Lung (tissue), 12 donors: ENCODE data around the gene CX3CR1. TPM values are rescaled to one million over a fixed set of nuclear protein-coding genes. Genes with fewer than 3 reads are reported as not detected.

Source experiments
- ATAC-seq: fragments of 200-7000 bp; cut with Tn5 transposase; one replicate; pipeline ENCODE4 v1.9.1; 2020; ENCODE audit warnings: moderate number of reproducible peaks; ENCODE audit not compliant: insufficient read depth, low FRiP score
- DNase-seq, 3 donors: peaks; one replicate each; pipeline ENCODE4 v3.0.0-alpha.2; 2013 to 2017
- H3K27ac ChIP-seq, 2 donors: one replicate each; pipeline ENCODE4 v1.5.1; 2013; ENCODE audit warnings: mild to moderate bottlenecking in 2 of 2, moderate library complexity in 2 of 2, control low read depth in 1 of 2, inconsistent platforms in 1 of 2, low read depth in 1 of 2, low read length in 1 of 2
- H3K27me3 ChIP-seq, 3 donors: one replicate each; pipeline ENCODE4 v1.5.1; 2013; ENCODE audit warnings: low read length in 2 of 3; ENCODE audit not compliant: control insufficient read depth in 3 of 3, insufficient read depth in 3 of 3
- H3K36me3 ChIP-seq, 4 donors: one replicate each; pipeline ENCODE4 v1.5.1; 2013; ENCODE audit warnings: low read length in 4 of 4, mild to moderate bottlenecking in 1 of 4, moderate library complexity in 1 of 4; ENCODE audit not compliant: control insufficient read depth in 4 of 4, insufficient read depth in 4 of 4
- H3K4me1 ChIP-seq, 5 donors: one replicate each; pipeline ENCODE4 v1.5.1; 2013; ENCODE audit warnings: low read length in 5 of 5, mild to moderate bottlenecking in 2 of 5, moderate library complexity in 1 of 5; ENCODE audit not compliant: control insufficient read depth in 5 of 5, insufficient read depth in 5 of 5
- H3K4me3 ChIP-seq: one replicate; pipeline ENCODE4 v1.5.1; 2013; ENCODE audit warnings: mild to moderate bottlenecking, control low read depth, moderate library complexity
- H3K9ac ChIP-seq, 2 donors: one replicate each; pipeline ENCODE4 v1.5.1; 2013; ENCODE audit warnings: low read length in 2 of 2, control low read depth in 1 of 2; ENCODE audit not compliant: insufficient read depth in 1 of 2
- H3K9me3 ChIP-seq, 4 donors: one replicate each; pipeline ENCODE4 v1.5.1; 2013; ENCODE audit warnings: low read length in 3 of 4, mild to moderate bottlenecking in 1 of 4, moderate library complexity in 1 of 4; ENCODE audit not compliant: control insufficient read depth in 4 of 4, insufficient read depth in 3 of 4
- WGBS, 2 donors: extraction: QIAGEN DNeasy Blood & Tissue Kit; methylation state at CpG; one replicate each; pipeline ENCODE4 v1.1.7; 2013; 5-methylcytosine and 5-hydroxymethylcytosine counted together
- polyA plus RNA-seq, 2 donors: library from polyadenylated mRNA; stranded (reverse); fragments of 200-250 nt; gene quantifications; one replicate each; pipeline ENCODE4 v1.2.1, GENCODE V29; 2013
- total RNA-seq, 2 donors: library from RNA; depleted of rRNA in 1 of 2; stranded (reverse); fragments of >200 nt in 1 of 2; gene quantifications; one replicate each; pipeline ENCODE4 v1.2.1, GENCODE V29; 2014 to 2021
- TF ChIP-seq, protein P1 (sequence below): IDR thresholded peaks from 2 replicates; pipeline ENCODE4 v1.5.1; 2012; ENCODE audit warnings: mild to moderate bottlenecking; ENCODE audit errors: control extremely low read depth, extremely low read depth
- donor health status: control.
- donor health status: control.
- donor health status: Bipolar disorder and iron deficiency.
- donor health status: healthy.
- donor health status: DM: yes; HTN: yes; CAD: no.

Gene CX3CR1
- total and polyA plus RNA-seq, 4 donors = 0.20 to 5.0 (median 3.6) TPM

GRCh38 chr3:39219702-39220101 lies 60.1 kb downstream of the CX3CR1 start:
- WGBS, 2 donors = 82 to 96% methylated on average over 3 of the region's 3 CpGs
- Histone ChIP-seq H3K27me3 (no peaks in the 10 kb centered on the region), H3K4me3 (no peak overlapping the region), H3K4me1 (peaks cover 0 to 3% (median 0%) of the 10 kb centered on the region in 5 donors), H3K36me3 (no peaks in the 10 kb centered on the region), H3K9ac (no peak overlapping the region), H3K27ac (no peak overlapping the region), H3K9me3 (no peaks in the 10 kb centered on the region)
- TF ChIP-seq, protein P1, sequence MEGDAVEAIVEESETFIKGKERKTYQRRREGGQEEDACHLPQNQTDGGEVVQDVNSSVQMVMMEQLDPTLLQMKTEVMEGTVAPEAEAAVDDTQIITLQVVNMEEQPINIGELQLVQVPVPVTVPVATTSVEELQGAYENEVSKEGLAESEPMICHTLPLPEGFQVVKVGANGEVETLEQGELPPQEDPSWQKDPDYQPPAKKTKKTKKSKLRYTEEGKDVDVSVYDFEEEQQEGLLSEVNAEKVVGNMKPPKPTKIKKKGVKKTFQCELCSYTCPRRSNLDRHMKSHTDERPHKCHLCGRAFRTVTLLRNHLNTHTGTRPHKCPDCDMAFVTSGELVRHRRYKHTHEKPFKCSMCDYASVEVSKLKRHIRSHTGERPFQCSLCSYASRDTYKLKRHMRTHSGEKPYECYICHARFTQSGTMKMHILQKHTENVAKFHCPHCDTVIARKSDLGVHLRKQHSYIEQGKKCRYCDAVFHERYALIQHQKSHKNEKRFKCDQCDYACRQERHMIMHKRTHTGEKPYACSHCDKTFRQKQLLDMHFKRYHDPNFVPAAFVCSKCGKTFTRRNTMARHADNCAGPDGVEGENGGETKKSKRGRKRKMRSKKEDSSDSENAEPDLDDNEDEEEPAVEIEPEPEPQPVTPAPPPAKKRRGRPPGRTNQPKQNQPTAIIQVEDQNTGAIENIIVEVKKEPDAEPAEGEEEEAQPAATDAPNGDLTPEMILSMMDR = no peak
- ATAC-seq (no peak), DNase-seq (no peak)

DNA sequence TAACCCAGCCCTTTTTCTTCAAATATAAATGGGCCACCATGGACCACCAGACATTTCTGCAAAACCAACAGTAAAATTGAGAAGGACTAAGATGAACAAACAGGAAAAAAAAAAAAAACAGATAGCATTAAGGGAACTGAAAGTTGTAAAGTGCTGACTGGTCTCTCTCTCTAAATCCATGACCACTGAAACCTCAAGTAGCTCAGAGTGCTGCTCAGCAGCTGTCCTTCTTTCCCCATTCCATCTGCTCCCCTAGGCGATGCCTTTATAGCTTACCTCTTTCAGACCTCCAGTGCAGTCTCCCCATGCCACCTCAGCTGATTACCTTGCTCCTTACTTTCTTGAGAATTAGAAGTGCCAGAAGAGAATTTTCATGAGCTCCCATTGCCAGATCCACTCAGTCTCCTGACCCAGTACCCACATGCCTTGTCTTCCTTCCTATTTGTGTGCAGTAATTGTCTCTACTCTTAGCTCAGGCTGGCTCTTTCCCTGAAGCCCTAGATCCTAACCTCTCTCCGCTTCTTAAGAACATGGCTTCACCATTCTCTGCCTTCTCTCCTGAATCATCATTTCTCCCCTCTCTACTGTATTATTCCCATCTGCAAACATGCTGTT lies 63.6 kb downstream of the CX3CR1 start:
- peaks cover 0 to 3% (median 0%) of the 10 kb centered on the region in 5 donors for H3K4me1 ChIP-seq
- no peak overlapping the region for H3K27ac ChIP-seq
- no peak for ATAC-seq
- no peak overlapping the region for H3K9ac ChIP-seq
- no peaks in the 10 kb centered on the region for H3K9me3 ChIP-seq
- no peak for DNase-seq
- TF ChIP-seq, protein P1 = no peak
- H3K36me3 ChIP-seq = no peaks in the 10 kb centered on the region
- H3K27me3 ChIP-seq = no peaks in the 10 kb centered on the region
- no peak overlapping the region for H3K4me3 ChIP-seq
- WGBS, 2 donors = 68 to 75% methylated on average over 2 of the region's 2 CpGs

- H3K4me3 ChIP-seq = no peak overlapping the region
- no peak for DNase-seq
- TF ChIP-seq, protein P1 = no peak
- no peak overlapping the region for H3K9ac ChIP-seq
- H3K4me1 ChIP-seq = no peaks in the 10 kb centered on the region
- H3K9me3 ChIP-seq = no peaks in the 10 kb centered on the region
- no peak for ATAC-seq
- WGBS, 2 donors = 58 to 72% methylated on average over 2 of the region's 2 CpGs
- no peak overlapping the region for H3K27ac ChIP-seq
- no peaks in the 10 kb centered on the region for H3K36me3 ChIP-seq
- no peaks in the 10 kb centered on the region for H3K27me3 ChIP-seq
These were observed 66.2 kb downstream of the CX3CR1 start for GRCh38 chr3:39213613-39214012.

Other genes starting within 250 kb of the CX3CR1 start
- gene SCN11A, start 228.1 kb downstream of the CX3CR1 start, total RNA-seq = under 1 TPM; 0.12 to 0.60 TPM
- under 1 TPM; 0.04 to 0.06 TPM for gene SCN11A, start 228.1 kb downstream of the CX3CR1 start, polyA plus RNA-seq
- 10 to 100 TPM; 24.1 to 58.8 TPM for gene WDR48, start 228.0 kb downstream of the CX3CR1 start, total RNA-seq
- gene WDR48, start 228.0 kb downstream of the CX3CR1 start, polyA plus RNA-seq = 10 to 100 TPM in 1 of 2 donors, 1 to 10 TPM in 1; 8.8 to 13.5 TPM
- 10 to 100 TPM; 54.8 to 71.1 TPM for gene GORASP1, start 172.4 kb downstream of the CX3CR1 start, total RNA-seq
- 10 to 100 TPM; 28.7 to 42.3 TPM for gene GORASP1, start 172.4 kb downstream of the CX3CR1 start, polyA plus RNA-seq
- 10 to 100 TPM; 14.2 to 30.4 TPM for gene TTC21A, start 172.4 kb downstream of the CX3CR1 start, total RNA-seq
- gene TTC21A, start 172.4 kb downstream of the CX3CR1 start, polyA plus RNA-seq = 1 to 10 TPM; 6.1 to 9.2 TPM
- 10 to 100 TPM; 32.8 to 37.9 TPM for gene CSRNP1, start 126.4 kb downstream of the CX3CR1 start, total RNA-seq
- gene CSRNP1, start 126.4 kb downstream of the CX3CR1 start, polyA plus RNA-seq = 10 to 100 TPM; 25.2 to 97.8 TPM
- gene XIRP1, start 87.4 kb downstream of the CX3CR1 start, total RNA-seq = under 1 TPM; 0.37 to 0.67 TPM
- gene XIRP1, start 87.4 kb downstream of the CX3CR1 start, polyA plus RNA-seq = under 1 TPM; 0.08 to 0.81 TPM
- gene CCR8, start 49.7 kb upstream of the CX3CR1 start, total RNA-seq = not detected
- gene CCR8, start 49.7 kb upstream of the CX3CR1 start, polyA plus RNA-seq = under 1 TPM in 1 of 2 donors, not detected in 1; 0.06 TPM
- gene SLC25A38, start 103.3 kb upstream of the CX3CR1 start, total RNA-seq = 10 to 100 TPM; 26.7 to 31.0 TPM
- 10 to 100 TPM; 24.8 to 28.1 TPM for gene SLC25A38, start 103.3 kb upstream of the CX3CR1 start, polyA plus RNA-seq
- gene RPSA, start 126.7 kb upstream of the CX3CR1 start, total RNA-seq = 1,000 to 10,000 TPM in 1 of 2 donors, 100 to 1,000 TPM in 1; 657 to 1,053 TPM
- 1,000 to 10,000 TPM; 1,464 to 1,968 TPM for gene RPSA, start 126.7 kb upstream of the CX3CR1 start, polyA plus RNA-seq
- under 1 TPM; 0.14 to 0.18 TPM for gene MOBP, start 187.6 kb upstream of the CX3CR1 start, total RNA-seq
- under 1 TPM; 0.10 to 0.17 TPM for gene MOBP, start 187.6 kb upstream of the CX3CR1 start, polyA plus RNA-seq